GM19328 (cell line): ENCODE measurements around the gene PCDH9.
"Not testable (repeated sequence)": the region's sequence is repeated elsewhere in the genome, so short reads cannot be mapped to it uniquely, and the experiment has no call there.

ENCODE experiments used
- ATAC-seq: cut with Tn5 transposase; IDR thresholded peaks from one replicate; pipeline ENCODE4 v1.9.1; 2021; ENCODE audit warnings: mild to moderate bottlenecking, moderate library complexity; ENCODE audit not compliant: unreplicated experiment

The PCDH9 gene

DNA sequence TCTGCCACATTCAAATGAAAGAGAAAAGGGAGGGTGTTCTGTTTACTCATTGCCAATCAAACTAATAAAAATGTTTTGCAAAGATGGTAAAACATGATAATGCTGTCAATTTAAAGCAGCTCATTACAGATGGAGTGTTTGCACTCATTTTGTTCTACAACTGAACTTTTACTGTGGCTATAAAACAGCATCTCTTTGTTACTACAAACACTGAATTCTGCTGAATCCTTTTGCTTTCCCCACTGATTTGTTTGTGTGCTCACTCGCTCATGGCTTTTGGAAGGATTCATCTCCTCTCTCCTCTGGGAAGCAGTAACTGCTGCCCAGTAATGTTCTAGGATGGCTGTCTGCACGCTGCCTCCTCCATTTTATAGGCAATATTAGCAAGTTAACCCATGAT, 434.5 kb downstream of the PCDH9 start:
- ATAC-seq = no peak

DNA sequence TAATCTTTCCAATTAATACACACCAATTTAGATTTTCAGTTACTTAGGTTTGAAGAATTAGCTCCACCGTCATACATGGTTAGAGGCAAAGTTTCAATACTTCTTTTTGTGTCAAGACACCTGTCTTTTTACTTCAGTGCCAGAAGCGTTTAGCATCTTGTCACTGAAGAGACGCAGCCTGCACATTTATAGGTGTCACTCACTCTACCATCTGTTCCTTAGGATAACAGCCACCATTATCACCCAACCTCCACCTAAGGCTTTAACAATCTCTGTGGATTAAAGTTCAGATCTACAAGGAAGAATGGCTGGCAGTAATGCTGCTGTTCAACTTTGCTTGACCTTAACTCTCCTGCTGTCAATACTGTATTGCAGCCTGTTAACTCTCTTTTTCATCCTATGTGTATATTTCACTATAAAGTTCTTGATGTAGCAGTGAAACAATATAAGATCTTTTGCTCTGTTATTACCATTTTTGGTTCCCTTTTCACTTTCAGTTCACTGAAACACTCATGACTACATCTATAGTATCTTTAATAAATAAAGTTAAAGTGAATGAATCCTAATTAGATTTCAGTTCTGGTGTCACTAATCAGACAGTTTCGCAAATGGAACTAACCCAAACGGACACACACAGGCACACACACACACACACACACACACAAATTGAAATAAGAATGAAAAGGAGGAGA, 435.6 kb downstream of the PCDH9 start:
- no peak for ATAC-seq

DNA sequence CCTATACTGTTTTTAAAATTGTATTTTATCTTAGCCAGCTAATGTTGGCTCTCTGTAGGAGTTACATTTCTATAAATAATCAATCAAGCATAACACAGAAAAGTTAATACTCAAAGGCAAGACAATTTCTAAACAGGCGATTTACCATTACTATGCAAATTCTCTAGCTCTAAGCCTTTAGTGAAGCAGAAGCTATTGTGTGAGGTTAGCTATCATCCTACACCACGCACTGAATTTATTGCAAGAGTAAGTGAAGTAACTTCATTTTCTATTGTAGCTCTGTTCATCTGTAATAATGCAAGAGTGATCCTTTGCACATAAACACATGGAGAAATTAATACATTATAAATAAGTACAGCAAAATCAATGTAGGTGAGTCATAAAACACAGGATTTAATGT, 439.3 kb downstream of the PCDH9 start:
- no peak for ATAC-seq

DNA sequence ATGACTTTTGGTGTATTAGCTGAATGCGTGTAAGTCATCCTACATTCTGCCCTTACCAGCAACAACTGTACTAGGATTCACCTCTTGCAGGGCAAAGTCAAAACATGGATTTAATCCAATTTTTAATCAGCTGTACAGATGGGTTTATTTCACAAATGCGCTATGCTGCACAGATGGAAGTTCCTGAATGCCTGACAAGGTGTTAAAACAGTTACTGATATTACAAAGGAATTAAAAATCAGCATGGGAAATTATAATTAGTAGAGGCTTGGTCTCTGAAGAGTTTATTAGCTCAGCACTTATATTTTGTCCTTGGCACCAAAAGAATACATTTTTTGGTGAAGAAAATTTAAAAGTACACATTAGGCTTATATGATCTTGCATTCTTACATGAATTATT, 448.9 kb downstream of the PCDH9 start:
- no peak for ATAC-seq

DNA sequence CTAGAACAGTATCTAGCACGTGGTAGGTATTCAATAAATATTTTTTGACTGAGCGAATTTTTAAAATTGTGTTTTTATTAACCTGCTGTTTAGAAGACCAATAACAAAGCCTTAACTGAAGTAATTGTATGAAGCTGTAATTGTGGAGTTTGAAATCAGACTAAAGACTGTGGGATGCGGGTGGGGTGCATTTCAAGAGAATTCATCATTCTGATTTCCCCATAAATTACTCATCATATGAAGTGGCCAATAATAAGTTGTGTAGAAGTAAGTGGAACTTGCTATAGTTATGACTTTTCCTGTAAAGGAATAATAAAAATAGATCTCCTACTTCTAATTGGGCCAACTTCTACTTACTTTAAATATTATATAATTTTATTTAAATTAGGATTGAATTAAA, 449.3 kb downstream of the PCDH9 start:
- ATAC-seq = no peak

DNA sequence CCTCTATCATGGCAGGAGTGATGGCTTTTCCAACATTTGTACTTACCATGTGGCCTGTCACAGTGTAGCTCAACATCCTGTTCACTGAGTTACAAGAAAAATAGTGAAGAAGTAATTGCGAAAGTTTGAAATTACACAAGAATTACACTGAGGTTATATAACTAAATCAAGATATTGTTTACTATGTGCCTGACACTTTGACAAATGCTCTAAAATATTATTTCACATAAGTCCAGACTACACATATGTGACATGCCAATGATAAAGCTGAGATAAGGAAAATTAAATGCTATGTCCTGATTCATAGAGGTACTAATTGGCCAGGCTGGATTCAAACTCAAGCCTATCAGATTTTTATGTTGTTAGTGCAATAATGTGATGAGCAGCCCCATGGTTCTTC, 451.7 kb downstream of the PCDH9 start:
- no peak for ATAC-seq

DNA sequence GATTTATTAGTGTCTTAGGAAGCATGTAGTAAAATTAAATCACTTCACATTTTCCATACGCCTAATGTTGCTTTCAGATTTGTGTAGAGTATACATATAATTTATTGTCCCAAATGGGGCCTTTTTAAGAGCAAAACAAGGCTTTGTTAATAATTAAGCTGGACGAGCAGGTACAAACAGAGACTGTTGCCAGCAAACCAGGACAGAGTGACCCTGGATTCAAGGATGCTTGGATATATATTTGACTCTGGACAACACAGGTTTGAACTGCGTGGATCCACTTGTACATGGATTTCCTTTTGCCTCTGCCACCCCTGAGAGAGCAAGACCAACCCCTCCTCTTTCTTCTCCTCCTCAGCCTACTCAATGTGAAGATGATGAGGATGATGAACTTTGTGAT, 454.9 kb downstream of the PCDH9 start:
- no peak for ATAC-seq

DNA sequence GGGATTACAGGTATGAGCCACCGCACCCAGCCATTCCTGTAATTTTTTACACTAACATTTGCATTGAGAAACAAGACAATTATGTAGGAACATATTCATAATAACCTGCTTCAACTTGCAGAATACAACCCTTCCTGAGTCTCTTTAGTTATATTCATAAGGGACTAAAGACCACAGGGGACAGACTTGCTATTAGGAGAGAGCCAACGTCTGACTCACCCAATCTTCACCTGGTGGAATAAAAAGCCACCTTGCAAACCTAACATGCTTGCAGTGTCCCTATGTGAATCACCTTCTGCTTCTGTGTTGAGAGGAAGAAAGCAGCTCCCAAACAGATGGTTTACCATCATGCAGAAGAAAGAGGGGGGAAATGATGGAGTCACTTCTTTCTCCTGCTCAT, 456.1 kb downstream of the PCDH9 start:
- ATAC-seq = no peak

DNA sequence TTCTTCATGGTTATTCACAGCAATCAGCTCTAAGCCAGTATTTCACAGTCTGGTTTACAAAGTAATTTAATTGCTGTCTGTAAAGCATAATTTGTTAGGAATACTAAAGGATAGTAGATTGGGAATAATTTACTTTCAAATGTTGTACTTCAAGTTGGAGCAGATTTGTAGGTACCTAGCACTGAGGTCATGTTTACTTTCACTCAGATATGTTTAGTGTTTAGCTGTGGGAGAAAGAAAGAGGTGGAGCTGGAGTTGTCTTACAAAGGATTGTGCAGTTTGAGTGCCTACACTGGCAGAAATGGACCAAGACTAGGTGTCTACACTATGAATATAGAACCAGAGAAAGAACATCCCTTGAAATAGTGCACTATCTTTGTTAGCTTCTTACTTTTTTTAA, 464.6 kb downstream of the PCDH9 start:
- ATAC-seq = no peak

DNA sequence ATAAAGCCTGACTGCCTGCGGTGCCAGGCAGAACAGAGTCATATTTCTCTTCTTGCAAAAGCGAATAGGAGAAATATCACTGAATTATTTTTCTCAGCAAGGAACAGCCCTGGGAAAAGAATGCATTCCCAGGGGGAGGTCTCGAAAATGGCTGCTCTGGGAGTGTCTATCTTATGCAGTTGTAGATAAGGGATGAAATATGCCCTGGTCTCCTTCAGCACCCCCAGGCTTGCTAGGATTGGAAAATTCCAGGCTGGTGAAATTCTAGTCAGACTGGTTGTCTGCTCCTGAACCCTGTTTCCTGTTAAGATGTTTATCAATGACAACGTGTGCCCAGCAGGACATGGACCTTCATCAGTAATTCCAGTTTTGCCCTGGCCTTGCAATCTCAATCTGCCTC, 469.5 kb downstream of the PCDH9 start:
- ATAC-seq = not testable (repeated sequence)

DNA sequence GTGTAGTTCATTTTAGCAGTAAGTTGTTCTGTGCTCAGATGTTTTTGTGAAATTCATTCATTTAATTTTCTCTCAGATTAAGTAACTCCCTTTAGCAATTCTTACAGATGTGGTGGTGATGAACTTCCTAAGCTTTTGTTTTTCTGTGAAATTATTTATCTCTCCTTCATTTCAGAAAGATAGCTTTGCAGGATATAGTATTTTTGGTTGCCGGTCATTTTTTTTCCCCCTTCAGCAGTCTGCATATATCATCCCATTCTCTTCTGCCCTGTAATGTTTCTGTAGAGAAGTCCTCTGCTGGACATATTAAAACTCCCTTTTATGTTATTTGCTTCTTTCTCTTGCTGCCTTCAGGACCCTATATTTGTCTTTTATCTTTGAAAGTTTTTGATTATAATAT, 470.2 kb downstream of the PCDH9 start:
- ATAC-seq = no peak

DNA sequence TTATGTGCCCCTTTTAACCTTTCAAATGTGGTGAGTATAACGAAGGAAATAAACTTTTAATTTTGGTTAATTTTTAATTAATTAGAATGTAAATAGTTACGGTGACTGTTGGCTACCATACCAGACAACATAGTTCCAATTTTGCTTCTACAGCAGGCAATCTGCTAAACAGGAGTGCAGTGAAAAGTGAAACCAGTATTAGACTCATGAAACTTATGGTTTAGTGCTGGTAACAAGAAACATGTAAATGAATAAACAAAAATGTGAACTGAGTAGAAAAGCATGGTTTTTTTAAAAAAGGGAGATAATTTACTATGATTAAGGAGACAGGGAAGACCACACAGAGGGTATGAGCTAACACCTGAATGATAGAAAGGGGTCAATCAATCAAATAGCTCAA, 478.4 kb downstream of the PCDH9 start:
- no peak for ATAC-seq

DNA sequence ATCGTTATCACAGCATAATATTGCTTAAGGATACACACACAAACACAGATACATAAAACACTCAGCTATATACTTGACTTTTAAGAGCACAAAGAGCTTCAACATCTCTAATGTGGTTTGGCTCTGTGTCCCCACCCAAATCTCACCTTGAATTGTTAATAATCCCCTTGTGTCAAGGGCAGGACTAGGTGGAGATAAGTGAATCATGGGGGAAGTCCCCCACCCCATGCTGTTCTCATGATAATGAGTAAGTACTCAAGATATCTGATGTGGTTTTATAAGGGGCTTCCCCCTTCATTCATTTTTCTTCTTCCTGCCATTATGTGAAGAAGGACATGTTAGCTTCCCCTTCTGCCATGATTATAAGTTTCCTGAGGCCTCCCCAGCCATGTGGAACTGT, 481.4 kb downstream of the PCDH9 start:
- no peak for ATAC-seq

DNA sequence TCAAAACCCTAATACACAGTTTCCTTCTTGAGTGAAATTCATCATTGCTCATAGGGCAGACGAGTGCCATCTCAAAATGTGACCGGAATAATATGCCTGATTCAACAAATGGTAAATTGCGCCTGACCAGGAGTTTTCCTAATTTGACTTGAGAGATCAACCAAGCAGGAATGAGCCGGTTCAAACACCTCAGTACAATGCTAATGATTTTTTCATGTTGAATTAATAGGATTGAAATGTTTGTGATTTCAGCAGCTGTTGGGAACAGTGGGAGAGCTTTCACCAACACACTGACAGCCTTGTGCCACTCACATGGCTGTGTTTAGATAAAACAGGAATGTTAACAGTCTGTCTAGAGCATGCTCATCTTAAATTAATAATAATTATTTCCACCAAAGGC, 484.8 kb downstream of the PCDH9 start:
- no peak for ATAC-seq

DNA sequence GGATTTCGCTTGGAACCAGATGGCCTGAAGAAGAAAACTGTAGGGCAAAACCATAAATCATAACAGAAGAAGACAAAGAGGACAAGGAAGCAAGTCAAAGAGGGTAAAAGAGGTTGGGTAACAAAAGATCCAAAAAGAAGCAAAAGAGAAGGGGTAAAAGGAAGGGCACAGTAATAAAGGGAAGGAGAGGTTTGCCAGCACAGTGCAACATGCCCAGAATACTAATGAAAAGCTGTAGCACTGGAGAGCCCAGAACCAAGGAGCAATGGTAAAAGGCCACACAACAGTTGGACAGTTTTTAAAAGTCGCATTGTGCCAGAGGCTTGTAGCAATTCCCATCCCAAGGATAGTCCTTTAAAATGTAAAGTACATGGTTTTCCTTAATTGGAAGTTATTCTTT, 506.6 kb downstream of the PCDH9 start:
- no peak for ATAC-seq

DNA sequence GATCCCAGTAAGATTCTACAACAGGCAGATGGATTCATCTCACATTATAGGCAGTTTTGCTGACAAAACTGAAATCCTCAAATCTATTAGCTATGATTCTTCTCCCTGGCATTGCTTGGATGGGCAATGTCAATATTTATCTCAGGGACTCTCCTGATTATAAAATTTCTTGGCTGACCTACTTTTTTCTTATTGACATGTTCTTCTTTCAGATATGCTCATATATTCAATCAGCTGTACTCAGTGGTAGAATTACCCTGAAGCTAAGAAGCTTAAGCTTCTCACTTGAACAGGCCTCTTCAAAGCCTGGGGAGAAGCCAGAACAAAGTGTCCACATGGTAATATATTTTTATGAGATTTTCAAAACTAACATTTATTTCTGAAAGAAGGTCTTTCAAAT, 513.6 kb downstream of the PCDH9 start:
- no peak for ATAC-seq

DNA sequence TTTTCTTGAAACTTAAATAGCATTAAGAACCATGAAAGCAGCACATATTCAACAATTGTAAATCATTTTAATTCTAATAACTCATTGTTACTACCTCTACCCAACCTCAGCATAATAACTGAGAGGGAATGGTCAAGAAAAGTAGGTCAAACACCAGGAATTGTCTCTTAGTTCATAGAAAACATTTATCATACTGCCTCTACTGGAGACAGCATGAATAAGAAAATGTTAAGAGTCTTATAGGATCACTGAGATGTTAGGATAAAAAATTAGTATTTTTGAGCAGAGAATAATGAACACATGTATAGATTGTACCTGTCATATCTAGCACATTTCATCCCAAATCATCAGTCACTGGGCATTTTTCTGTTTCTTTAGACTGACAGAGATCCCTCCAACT, 515.3 kb downstream of the PCDH9 start:
- no peak for ATAC-seq

DNA sequence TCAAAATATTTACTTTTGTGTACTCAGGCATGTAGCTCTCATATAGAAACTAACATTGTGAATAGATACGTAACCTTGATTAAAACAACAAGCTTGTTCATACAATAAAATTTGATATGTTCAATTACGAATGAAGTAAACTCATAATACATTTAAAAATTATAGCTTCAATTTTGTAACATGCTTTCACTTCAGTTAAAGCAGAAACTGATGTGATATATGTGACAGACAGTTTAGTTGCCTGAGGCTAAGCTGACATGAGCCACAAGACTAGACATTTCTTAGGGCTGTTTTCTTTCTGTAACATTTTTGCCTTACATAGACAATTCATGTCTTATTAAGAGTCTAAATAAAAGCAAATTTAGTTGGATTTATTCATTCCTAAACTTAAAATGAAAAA, 526.0 kb downstream of the PCDH9 start:
- ATAC-seq = no peak

DNA sequence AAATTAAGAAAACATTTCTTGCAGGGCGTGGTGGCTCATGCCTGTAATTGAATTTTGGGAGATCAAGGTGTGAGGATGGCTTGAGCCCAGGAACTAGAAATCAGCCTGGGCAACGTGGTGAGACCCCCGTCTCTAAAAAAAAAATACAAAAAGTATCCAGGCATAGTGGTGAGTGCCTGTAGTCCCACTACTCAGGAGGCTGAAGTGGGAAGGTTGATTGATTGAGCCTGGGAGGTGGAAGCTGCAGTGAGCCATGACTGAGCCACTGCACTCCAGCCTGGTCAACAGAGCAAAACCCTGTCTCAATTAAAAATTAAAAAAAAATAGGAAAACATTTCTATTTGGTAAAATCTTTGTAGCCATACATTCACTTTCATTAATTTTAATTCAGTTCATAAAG, 526.5 kb downstream of the PCDH9 start:
- no peak for ATAC-seq

DNA sequence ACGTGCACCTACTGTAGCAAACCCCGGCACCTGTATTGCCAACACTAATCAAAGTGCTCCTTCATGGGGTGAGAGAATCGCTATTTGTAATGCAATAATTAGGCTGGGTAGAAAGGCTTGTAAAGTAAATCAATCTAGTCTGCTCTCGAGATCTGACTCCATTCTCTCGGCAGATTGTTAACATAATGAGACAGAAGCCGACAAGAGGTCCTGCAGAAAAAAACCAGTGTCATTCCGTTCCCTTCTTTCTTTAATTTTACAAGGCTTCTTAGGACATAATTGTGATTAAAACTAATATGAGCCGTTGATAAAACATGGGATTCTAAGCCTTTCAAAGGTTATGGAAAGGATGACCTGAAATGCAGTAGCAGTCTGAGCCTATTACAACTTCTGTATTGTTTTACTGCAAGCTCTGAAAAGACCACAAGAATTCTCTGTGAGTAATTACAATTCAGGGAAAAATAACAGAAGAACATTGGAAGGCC, 530.0 kb downstream of the PCDH9 start:
- no peak for ATAC-seq

DNA sequence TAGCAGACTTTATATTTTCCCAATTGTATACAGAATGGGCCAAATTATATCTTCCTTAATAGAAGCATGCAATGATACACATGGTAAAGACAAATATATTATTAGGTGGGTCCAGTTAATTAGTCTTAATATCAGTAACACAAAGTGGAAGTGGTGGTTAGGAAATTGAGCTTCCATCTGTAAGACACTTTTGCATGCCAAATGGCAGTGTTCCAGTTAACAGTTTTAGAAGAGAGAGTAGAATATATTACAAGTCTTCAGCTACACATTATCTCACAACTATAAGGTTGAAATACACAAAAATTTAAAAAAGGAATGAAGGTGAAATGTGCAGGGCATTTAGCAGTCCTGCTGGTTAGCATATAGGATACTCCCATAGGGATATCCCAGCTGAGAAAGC, 536.5 kb downstream of the PCDH9 start:
- no peak for ATAC-seq

DNA sequence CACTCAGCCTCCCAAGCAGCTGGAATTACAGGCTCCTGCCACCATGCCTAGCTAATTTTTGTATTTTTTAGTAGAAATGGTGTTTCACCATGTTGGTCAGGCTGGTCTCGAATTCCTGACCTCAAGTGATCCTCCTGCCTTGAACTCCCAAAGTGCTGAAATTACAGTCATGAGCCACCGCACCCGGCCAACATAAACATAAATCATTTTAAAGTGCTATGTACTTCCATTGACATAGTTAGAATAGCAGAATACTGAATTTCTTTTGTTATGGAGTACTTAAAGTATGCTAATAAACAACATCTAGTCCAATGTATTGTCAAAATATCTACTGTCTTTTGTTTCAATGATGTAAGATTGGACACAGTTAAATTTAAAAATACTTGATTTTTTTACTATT, 539.0 kb downstream of the PCDH9 start:
- ATAC-seq = no peak

DNA sequence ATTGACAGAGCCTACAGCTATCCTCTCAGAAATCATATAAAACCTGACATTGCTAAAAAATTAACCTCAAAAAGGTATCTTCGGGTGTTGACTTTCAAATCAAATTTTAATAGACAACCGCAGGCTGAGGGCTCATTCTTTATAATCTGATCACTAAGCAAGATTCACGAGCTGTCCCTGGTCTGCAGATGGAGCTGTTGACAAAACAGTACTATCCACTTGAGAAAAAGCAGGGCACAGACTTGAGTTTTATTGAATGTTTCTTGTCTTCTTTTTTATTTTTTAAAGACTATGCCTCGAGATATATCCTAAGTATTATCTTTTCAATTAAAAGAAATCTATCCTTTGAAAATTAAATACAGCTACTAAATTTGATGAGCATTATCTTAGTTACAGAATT, 540.5 kb downstream of the PCDH9 start:
- no peak for ATAC-seq
